Activated T-helper 2 cell treated with anti-CD3 and anti-CD28 coated beads, Interferon-gamma antibody, Interleukin-2, Interleukin-4, amounts not matched to agents 10 μg/mL and 5 μg/mL and 100 μg/mL, durations not matched to agents 14 hours and 24 hours and 36 hours (primary cell): ENCODE results near the gene UACA. TPM values are rescaled to one million over a fixed set of nuclear protein-coding genes. Genes with fewer than 3 reads are reported as not detected.
"Not testable (repeated sequence)": the region's sequence is repeated elsewhere in the genome, so short reads cannot be mapped to it uniquely, and the experiment has no call there.

ENCODE experiments used
- DNase-seq: peaks from one replicate; pipeline ENCODE4 v3.0.0; 2021; ENCODE audit warnings: low spot score
- H3K27ac Mint-ChIP-seq: one replicate; pipeline ENCODE4 v1.8.0; 2021; ENCODE audit warnings: mixed read lengths
- H3K27me3 Mint-ChIP-seq: one replicate; pipeline ENCODE4 v1.8.0; 2021; ENCODE audit warnings: low read depth, mixed read lengths
- H3K36me3 Mint-ChIP-seq: one replicate; pipeline ENCODE4 v1.8.0; 2021; ENCODE audit warnings: low read depth, mixed read lengths
- H3K4me1 Mint-ChIP-seq: one replicate; pipeline ENCODE4 v1.8.0; 2021; ENCODE audit warnings: low read depth, mixed read lengths
- H3K4me3 Mint-ChIP-seq: one replicate; pipeline ENCODE4 v1.8.0; 2021; ENCODE audit warnings: low read depth, mild to moderate bottlenecking, moderate library complexity, mixed read lengths
- H3K9me3 Mint-ChIP-seq: one replicate; pipeline ENCODE4 v1.8.0; 2021; ENCODE audit warnings: mixed read lengths
- intact Hi-C: fragments of 100-400 bp; cut with micrococcal nuclease; formaldehyde crosslinking; loops from one replicate; pipeline ENCODE4 v1.15.1; 2023
- total RNA-seq: library from RNA; stranded (reverse); gene quantifications from 2 replicates; pipeline ENCODE4 v1.2.3, GENCODE V29; 2022

UACA gene
- total RNA-seq, 1 donor from 2014 or later: 1.3 TPM

- Mint-ChIP-seq H3K36me3 (no peaks in the 10 kb centered on the region), H3K27me3 (peaks cover 40% of the 10 kb centered on the region), H3K27ac (no peak overlapping the region), H3K9me3 (no peaks in the 10 kb centered on the region), H3K4me3 (no peak overlapping the region), H3K4me1 (peaks cover 4% of the 10 kb centered on the region)
- intact Hi-C loops: no loop called here
- no peak for DNase-seq
These were observed 133.6 kb downstream of the UACA start for GRCh38 chr15:70629735-70630273.

GRCh38 chr15:70628549-70628896 is 134.8 kb downstream of the UACA start:
- Mint-ChIP-seq H3K27me3 (peaks cover 42% of the 10 kb centered on the region), H3K27ac (no peak overlapping the region), H3K9me3 (peaks cover 4% of the 10 kb centered on the region), H3K36me3 (no peaks in the 10 kb centered on the region), H3K4me3 (no peak overlapping the region), H3K4me1 (peaks cover 4% of the 10 kb centered on the region)
- no peak for DNase-seq
- intact Hi-C loops: no loop called here

- Mint-ChIP-seq H3K9me3 (peaks cover 4% of the 10 kb centered on the region), H3K27ac (no peak overlapping the region), H3K27me3 (peaks cover 37% of the 10 kb centered on the region), H3K4me3 (no peak overlapping the region), H3K4me1 (peaks cover 4% of the 10 kb centered on the region), H3K36me3 (no peaks in the 10 kb centered on the region)
- DNase-seq: no peak
- intact Hi-C loops: no loop called here
These were observed 135.4 kb downstream of the UACA start for GRCh38 chr15:70627734-70628548.

GRCh38 chr15:70627322-70627721 is 136.0 kb downstream of the UACA start:
- H3K4me1 Mint-ChIP-seq: peaks cover under 1% of the 10 kb centered on the region
- H3K27me3 Mint-ChIP-seq: peaks cover 34% of the 10 kb centered on the region
- H3K9me3 Mint-ChIP-seq: peaks cover 9% of the 10 kb centered on the region
- intact Hi-C loops: no loop called here
- DNase-seq: no peak
- no peak overlapping the region for H3K27ac Mint-ChIP-seq
- no peaks in the 10 kb centered on the region for H3K36me3 Mint-ChIP-seq
- no peak overlapping the region for H3K4me3 Mint-ChIP-seq

GRCh38 chr15:70625438-70625837 is 137.9 kb downstream of the UACA start:
- DNase-seq: no peak
- intact Hi-C loops: no loop called here
- Mint-ChIP-seq H3K4me3 (no peak overlapping the region), H3K4me1 (no peaks in the 10 kb centered on the region), H3K36me3 (no peaks in the 10 kb centered on the region), H3K27me3 (peaks cover 33% of the 10 kb centered on the region), H3K9me3 (peaks cover 13% of the 10 kb centered on the region), H3K27ac (no peak overlapping the region)

GRCh38 chr15:70625011-70625410 is 138.3 kb downstream of the UACA start:
- peaks cover 13% of the 10 kb centered on the region for H3K9me3 Mint-ChIP-seq

GRCh38 chr15:70618929-70619328 is 144.4 kb downstream of the UACA start:
- no peak overlapping the region for H3K4me3 Mint-ChIP-seq
- H3K27me3 Mint-ChIP-seq: peaks cover 29% of the 10 kb centered on the region
- H3K36me3 Mint-ChIP-seq: no peaks in the 10 kb centered on the region
- no peak for DNase-seq
- intact Hi-C loops: no loop called here
- H3K9me3 Mint-ChIP-seq: peaks cover 12% of the 10 kb centered on the region
- no peak overlapping the region for H3K27ac Mint-ChIP-seq
- H3K4me1 Mint-ChIP-seq: no peaks in the 10 kb centered on the region

More at GRCh38 chr15:70625011-70625410, 138.3 kb downstream of the UACA start:
- no peaks in the 10 kb centered on the region for H3K4me1 Mint-ChIP-seq
- no peaks in the 10 kb centered on the region for H3K36me3 Mint-ChIP-seq
- no peak for DNase-seq
- no peak overlapping the region for H3K4me3 Mint-ChIP-seq
- no peak overlapping the region for H3K27ac Mint-ChIP-seq
- intact Hi-C loops: no loop called here
- H3K27me3 Mint-ChIP-seq: peaks cover 33% of the 10 kb centered on the region

GRCh38 chr15:70617911-70618287 is 145.5 kb downstream of the UACA start:
- no peaks in the 10 kb centered on the region for H3K36me3 Mint-ChIP-seq

GRCh38 chr15:70617076-70617910 is 146.1 kb downstream of the UACA start:
- peaks cover 23% of the 10 kb centered on the region for H3K27me3 Mint-ChIP-seq
- H3K4me1 Mint-ChIP-seq: no peaks in the 10 kb centered on the region
- no peak overlapping the region for H3K27ac Mint-ChIP-seq
- no peaks in the 10 kb centered on the region for H3K36me3 Mint-ChIP-seq
- no peak overlapping the region for H3K4me3 Mint-ChIP-seq
- intact Hi-C loops: no loop called here
- no peak for DNase-seq
- peaks cover 3% of the 10 kb centered on the region for H3K9me3 Mint-ChIP-seq

More at GRCh38 chr15:70617911-70618287, 145.5 kb downstream of the UACA start:
- no peak for DNase-seq
- Mint-ChIP-seq H3K4me3 (no peak overlapping the region), H3K4me1 (no peaks in the 10 kb centered on the region), H3K9me3 (peaks cover 8% of the 10 kb centered on the region), H3K27me3 (peaks cover 26% of the 10 kb centered on the region), H3K27ac (no peak overlapping the region)
- intact Hi-C loops: no loop called here

- H3K27ac Mint-ChIP-seq, intact Hi-C loops, H3K9me3 Mint-ChIP-seq, H3K4me3 Mint-ChIP-seq, DNase-seq, H3K36me3 Mint-ChIP-seq, H3K4me1 Mint-ChIP-seq: not testable (repeated sequence)
- peaks cover 22% of the 10 kb centered on the region for H3K27me3 Mint-ChIP-seq
These were observed 147.0 kb downstream of the UACA start for GRCh38 chr15:70616311-70616756.

GRCh38 chr15:70615435-70616310 is 147.7 kb downstream of the UACA start:
- no peak overlapping the region for H3K4me3 Mint-ChIP-seq
- no peak overlapping the region for H3K27ac Mint-ChIP-seq
- H3K27me3 Mint-ChIP-seq: peaks cover 20% of the 10 kb centered on the region
- no peaks in the 10 kb centered on the region for H3K4me1 Mint-ChIP-seq
- no peak for DNase-seq
- H3K36me3 Mint-ChIP-seq: no peaks in the 10 kb centered on the region
- H3K9me3 Mint-ChIP-seq: no peaks in the 10 kb centered on the region
- intact Hi-C loops: no loop called here

GRCh38 chr15:70614221-70614620 is 149.1 kb downstream of the UACA start:
- H3K27me3 Mint-ChIP-seq: peaks cover 20% of the 10 kb centered on the region

More at GRCh38 chr15:70614221-70614620, 149.1 kb downstream of the UACA start:
- no peak overlapping the region for H3K4me3 Mint-ChIP-seq
- no peaks in the 10 kb centered on the region for H3K9me3 Mint-ChIP-seq
- H3K36me3 Mint-ChIP-seq: no peaks in the 10 kb centered on the region
- intact Hi-C loops: no loop called here
- DNase-seq: no peak
- H3K27ac Mint-ChIP-seq: no peak overlapping the region
- no peaks in the 10 kb centered on the region for H3K4me1 Mint-ChIP-seq
